ENCODE measurements around the gene TEKTIP1. TPM values are rescaled to one million over a fixed set of nuclear protein-coding genes. Genes with fewer than 3 reads are reported as not detected.

The TEKTIP1 gene
- total RNA-seq, 2 experiments from 2014 or later, result 1.4 to 2.5 TPM

DNA sequence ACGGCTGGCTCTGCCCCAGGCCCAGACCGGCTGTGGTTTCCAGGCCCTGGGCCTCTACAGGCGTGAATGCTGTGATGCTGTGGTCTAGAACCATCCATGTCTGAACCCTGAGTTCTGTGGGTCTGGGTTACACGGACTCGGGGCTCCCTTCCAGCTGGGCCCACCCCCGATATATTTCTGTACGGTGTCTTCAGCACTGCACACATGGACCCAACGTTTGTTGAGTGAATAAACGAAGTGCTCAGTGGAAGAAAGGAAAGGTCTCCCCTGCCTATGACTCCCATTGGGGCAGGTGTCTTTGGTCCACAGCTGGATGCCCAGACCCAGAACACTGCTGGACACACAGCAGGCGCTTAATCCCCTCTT is 6.7 kb downstream of the TEKTIP1 start:
- CTCF ChIA-PET, result interaction anchor here (0.6 to 2.6 kb wide), 10 partner anchors 10 to 1524 kb away, joined by 3 to 23 read pairs (median 4); partner anchors contain the start of gene MFSD12
- Mint-ChIP-seq H3K4me3 (no peak overlapping the region), H3K9me3 (ENCODE audit: low read depth) (no peaks in the 10 kb centered on the region), H3K4me1 (peaks cover 6% of the 10 kb centered on the region), H3K36me3 (ENCODE audit: low read depth) (peaks cover 10% of the 10 kb centered on the region), H3K27ac (peak overlapping the region; percentile 25), H3K27me3 (no peaks in the 10 kb centered on the region)
- POLR2A ChIA-PET, result no interaction called here
- intact Hi-C loops (cut with DNase I, micrococcal nuclease), result loop anchor here (1.0 to 5.0 kb wide), 6 partner anchors 30 to 162 kb away; partner anchors contain the start of genes CACTIN (in 1 of the 2) and TJP3 (in 1 of the 2)
- ATAC-seq, result no peak
- DNase-seq, result no peak

GRCh38 chr19:3546119-3546518 is 7.1 kb downstream of the TEKTIP1 start:
- intact Hi-C loops (cut with DNase I, micrococcal nuclease), result loop anchor here in 1 of 2 experiments (5.0 kb wide), 2 partner anchors 71 to 161 kb away; partner anchors contain the start of gene TJP3
- no peak overlapping the region for H3K27ac Mint-ChIP-seq
- POLR2A ChIA-PET, result no interaction called here

DNA sequence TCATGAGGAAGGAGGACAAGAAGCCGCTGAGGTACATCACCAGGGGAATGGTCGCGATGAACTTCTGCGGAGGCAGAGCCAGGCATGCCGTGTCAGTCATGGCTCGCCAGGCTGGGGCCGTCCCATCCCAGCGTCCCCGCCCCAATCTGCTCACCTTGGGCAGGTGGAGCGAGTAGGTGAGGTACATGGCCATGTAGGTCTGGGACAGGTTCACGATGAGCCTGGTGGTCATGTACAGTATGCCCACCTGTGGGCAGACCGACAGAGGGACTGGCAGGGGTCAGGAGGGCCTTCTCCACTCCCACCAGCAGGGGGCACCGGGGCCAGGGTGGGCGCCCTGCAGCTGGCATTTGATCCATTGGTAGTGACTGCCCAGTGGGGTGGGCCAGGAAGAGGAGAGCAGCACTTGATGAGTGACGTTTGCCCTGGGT is 8.3 kb downstream of the TEKTIP1 start:
- CTCF ChIA-PET, result interaction anchor here (0.6 to 1.0 kb wide), 3 partner anchors 16 to 203 kb away, joined by 3 to 4 read pairs (median 3); no protein-coding TSS in a partner anchor
- Mint-ChIP-seq H3K4me3 (no peak overlapping the region), H3K9me3 (ENCODE audit: low read depth) (no peaks in the 10 kb centered on the region), H3K27me3 (no peaks in the 10 kb centered on the region), H3K27ac (no peak overlapping the region), H3K4me1 (peaks cover 10% of the 10 kb centered on the region), H3K36me3 (ENCODE audit: low read depth) (peaks cover 10% of the 10 kb centered on the region)
- ATAC-seq (peak; percentile 30), DNase-seq (peak; percentile 67)
- POLR2A ChIA-PET, result no interaction called here
- intact Hi-C loops (cut with DNase I, micrococcal nuclease), result loop anchor here in 1 of 2 experiments (5.0 kb wide), 2 partner anchors 70 to 160 kb away; partner anchors contain the start of gene TJP3

More at GRCh38 chr19:3546119-3546518, 7.1 kb downstream of the TEKTIP1 start:
- Mint-ChIP-seq H3K27me3 (no peaks in the 10 kb centered on the region), H3K9me3 (ENCODE audit: low read depth) (no peaks in the 10 kb centered on the region), H3K36me3 (ENCODE audit: low read depth) (peaks cover 10% of the 10 kb centered on the region), H3K4me1 (peaks cover 6% of the 10 kb centered on the region), H3K4me3 (no peak overlapping the region)
- DNase-seq (no peak), ATAC-seq (no peak)
- CTCF ChIA-PET, result interaction anchor here (0.6 to 2.6 kb wide), 9 partner anchors 9 to 241 kb away, joined by 3 to 23 read pairs (median 5); partner anchors contain the start of genes GIPC3 and MFSD12

GRCh38 chr19:3547767-3548282 is 8.9 kb downstream of the TEKTIP1 start:
- ATAC-seq (no peak), DNase-seq (no peak)
- ChIA-PET CTCF (interaction anchor here (0.6 to 1.0 kb wide), 3 partner anchors 16 to 202 kb away, joined by 3 to 4 read pairs (median 3); no protein-coding TSS in a partner anchor), POLR2A (no interaction called here)
- Mint-ChIP-seq H3K36me3 (ENCODE audit: low read depth) (peaks cover 10% of the 10 kb centered on the region), H3K4me1 (peaks cover 15% of the 10 kb centered on the region), H3K4me3 (no peak overlapping the region), H3K27ac (no peak overlapping the region), H3K9me3 (ENCODE audit: low read depth) (no peaks in the 10 kb centered on the region), H3K27me3 (no peaks in the 10 kb centered on the region)
- intact Hi-C loops (cut with DNase I, micrococcal nuclease), result loop anchor here in 1 of 2 experiments (5.0 kb wide), 2 partner anchors 69 to 159 kb away; partner anchors contain the start of gene TJP3

DNA sequence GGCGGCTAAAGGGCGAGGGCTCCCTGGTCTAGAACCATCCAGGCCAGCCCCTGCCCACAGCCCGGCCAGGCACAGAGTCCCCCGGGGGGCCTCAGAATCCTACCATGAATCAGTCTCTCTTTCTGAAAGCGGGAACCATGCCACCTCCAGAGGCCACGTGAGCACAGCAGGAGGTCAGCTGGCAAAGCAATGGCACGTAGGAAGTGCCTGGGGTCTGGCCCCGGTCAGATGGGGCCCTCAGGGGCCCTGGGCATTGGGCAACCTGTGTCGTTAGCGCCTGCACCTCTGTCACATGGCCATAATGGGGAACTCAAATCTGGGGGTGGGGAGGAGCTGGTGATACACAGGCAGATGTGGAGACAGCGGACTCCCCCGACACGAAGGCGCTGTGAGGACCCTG is 9.6 kb downstream of the TEKTIP1 start:
- Mint-ChIP-seq H3K9me3 (ENCODE audit: low read depth) (no peaks in the 10 kb centered on the region), H3K4me3 (no peak overlapping the region), H3K27ac (no peak overlapping the region), H3K36me3 (ENCODE audit: low read depth) (peaks cover 10% of the 10 kb centered on the region), H3K27me3 (no peaks in the 10 kb centered on the region), H3K4me1 (peaks cover 19% of the 10 kb centered on the region)
- ChIA-PET CTCF (interaction anchor here (0.6 kb wide), 2 partner anchors 47 to 1496 kb away, joined by 3 read pairs; no protein-coding TSS in a partner anchor), POLR2A (interaction anchor here (0.6 kb wide), 1 partner anchor 142 kb away, joined by 3 read pairs; no protein-coding TSS in a partner anchor)
- intact Hi-C loops (cut with DNase I, micrococcal nuclease), result loop anchor here in 1 of 2 experiments (5.0 kb wide), 2 partner anchors 69 to 159 kb away; partner anchors contain the start of gene TJP3
- DNase-seq, result no peak
- no peak for ATAC-seq

GRCh38 chr19:3549816-3550215 is 10.8 kb downstream of the TEKTIP1 start:
- H3K4me1 Mint-ChIP-seq, result peaks cover 26% of the 10 kb centered on the region
- peaks cover 13% of the 10 kb centered on the region for H3K36me3 Mint-ChIP-seq (ENCODE audit: low read depth)
- no peak overlapping the region for H3K27ac Mint-ChIP-seq
- H3K27me3 Mint-ChIP-seq, result no peaks in the 10 kb centered on the region
- ChIA-PET CTCF (no interaction called here), POLR2A (no interaction called here)
- DNase-seq (no peak), ATAC-seq (no peak)
- no peaks in the 10 kb centered on the region for H3K9me3 Mint-ChIP-seq (ENCODE audit: low read depth)
- intact Hi-C loops (cut with DNase I, micrococcal nuclease), result loop anchor here in 1 of 2 experiments (5.0 kb wide), 2 partner anchors 67 to 157 kb away; partner anchors contain the start of gene TJP3
- no peak overlapping the region for H3K4me3 Mint-ChIP-seq

- no peak for ATAC-seq
- no peak overlapping the region for H3K4me3 Mint-ChIP-seq
- no peaks in the 10 kb centered on the region for H3K27me3 Mint-ChIP-seq
- H3K27ac Mint-ChIP-seq, result peak overlapping the region; percentile 37
- DNase-seq, result no peak
- peaks cover 4% of the 10 kb centered on the region for H3K36me3 Mint-ChIP-seq (ENCODE audit: low read depth)
- H3K9me3 Mint-ChIP-seq (ENCODE audit: low read depth), result no peaks in the 10 kb centered on the region
- peaks cover 33% of the 10 kb centered on the region for H3K4me1 Mint-ChIP-seq
- ChIA-PET CTCF (no interaction called here), POLR2A (no interaction called here)
- intact Hi-C loops (cut with DNase I, micrococcal nuclease), result no loop called here
Observed at GRCh38 chr19:3550947-3551791, 12.2 kb downstream of the TEKTIP1 start.

GRCh38 chr19:3551792-3552095 is 12.8 kb downstream of the TEKTIP1 start:
- CTCF ChIA-PET, result no interaction called here
- H3K4me1 Mint-ChIP-seq, result peaks cover 39% of the 10 kb centered on the region
- no peaks in the 10 kb centered on the region for H3K27me3 Mint-ChIP-seq
- DNase-seq (no peak), ATAC-seq (no peak)
- H3K4me3 Mint-ChIP-seq, result no peak overlapping the region
- peak overlapping the region; percentile 21 for H3K27ac Mint-ChIP-seq
- peaks cover 6% of the 10 kb centered on the region for H3K36me3 Mint-ChIP-seq (ENCODE audit: low read depth)
- POLR2A ChIA-PET, result no interaction called here
- intact Hi-C loops (cut with DNase I, micrococcal nuclease), result no loop called here
- no peaks in the 10 kb centered on the region for H3K9me3 Mint-ChIP-seq (ENCODE audit: low read depth)

DNA sequence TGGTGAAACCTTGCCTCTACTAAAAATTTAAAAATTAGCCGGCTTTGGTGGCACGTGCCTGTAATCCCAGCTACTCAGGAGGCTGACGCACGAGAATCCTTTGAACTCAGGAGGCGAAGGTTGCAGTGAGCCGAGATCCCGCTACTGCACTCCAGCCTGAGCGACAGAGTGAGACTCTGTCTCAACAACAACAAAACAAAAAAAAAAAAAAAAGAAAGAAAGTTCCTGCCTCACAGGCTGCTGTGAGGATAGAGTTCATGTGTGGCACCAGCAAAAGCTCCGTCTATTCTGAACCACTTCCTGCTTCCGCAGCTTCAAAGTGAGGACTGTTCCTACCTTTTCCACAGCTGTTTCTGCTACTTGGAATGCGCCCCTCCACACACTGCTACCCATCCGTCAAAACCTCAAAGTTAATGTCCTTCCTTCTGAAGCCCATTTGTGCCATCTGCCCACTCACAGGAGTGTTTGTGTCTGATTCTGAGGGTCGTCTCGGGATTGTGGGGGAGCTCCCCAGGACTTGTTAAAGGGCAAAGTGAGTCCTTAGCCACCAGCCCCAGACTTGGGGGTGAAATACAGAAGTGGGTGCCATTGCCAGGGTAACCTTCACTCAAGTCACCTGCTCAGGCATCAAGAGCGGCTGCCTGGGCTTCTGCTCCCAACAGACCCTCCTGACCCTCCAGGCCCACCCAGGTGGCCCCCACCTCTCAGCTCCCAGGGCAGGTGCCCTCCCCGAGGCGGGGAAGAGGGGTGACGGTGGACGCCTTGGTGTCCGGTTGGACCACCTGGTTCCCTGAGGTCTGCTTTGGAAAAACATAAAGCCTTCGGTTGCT is 15.5 kb downstream of the TEKTIP1 start:
- H3K4me1 Mint-ChIP-seq, result peaks cover 44% of the 10 kb centered on the region
- intact Hi-C loops (cut with DNase I, micrococcal nuclease), result loop anchor here (5.0 kb wide), 2 partner anchors 47 to 848 kb away; partner anchors contain the start of genes CHAF1A (in 1 of the 2), FZR1 (in 1 of the 2) and SH3GL1 (in 1 of the 2)
- H3K36me3 Mint-ChIP-seq (ENCODE audit: low read depth), result peaks cover 4% of the 10 kb centered on the region
- DNase-seq, result peak; percentile 54
- CTCF ChIA-PET, result interaction anchor here (0.7 to 2.7 kb wide), 5 partner anchors 9 to 680 kb away, joined by 3 to 23 read pairs (median 5); no protein-coding TSS in a partner anchor
- no peaks in the 10 kb centered on the region for H3K9me3 Mint-ChIP-seq (ENCODE audit: low read depth)
- ATAC-seq, result peak; percentile 21
- POLR2A ChIA-PET, result interaction anchor here (0.6 kb wide), 1 partner anchor 615 kb away, joined by 3 read pairs; no protein-coding TSS in a partner anchor
- H3K27me3 Mint-ChIP-seq, result no peaks in the 10 kb centered on the region
- peak overlapping the region; percentile 96 for H3K4me3 Mint-ChIP-seq
- peak overlapping the region; percentile 87 for H3K27ac Mint-ChIP-seq

DNA sequence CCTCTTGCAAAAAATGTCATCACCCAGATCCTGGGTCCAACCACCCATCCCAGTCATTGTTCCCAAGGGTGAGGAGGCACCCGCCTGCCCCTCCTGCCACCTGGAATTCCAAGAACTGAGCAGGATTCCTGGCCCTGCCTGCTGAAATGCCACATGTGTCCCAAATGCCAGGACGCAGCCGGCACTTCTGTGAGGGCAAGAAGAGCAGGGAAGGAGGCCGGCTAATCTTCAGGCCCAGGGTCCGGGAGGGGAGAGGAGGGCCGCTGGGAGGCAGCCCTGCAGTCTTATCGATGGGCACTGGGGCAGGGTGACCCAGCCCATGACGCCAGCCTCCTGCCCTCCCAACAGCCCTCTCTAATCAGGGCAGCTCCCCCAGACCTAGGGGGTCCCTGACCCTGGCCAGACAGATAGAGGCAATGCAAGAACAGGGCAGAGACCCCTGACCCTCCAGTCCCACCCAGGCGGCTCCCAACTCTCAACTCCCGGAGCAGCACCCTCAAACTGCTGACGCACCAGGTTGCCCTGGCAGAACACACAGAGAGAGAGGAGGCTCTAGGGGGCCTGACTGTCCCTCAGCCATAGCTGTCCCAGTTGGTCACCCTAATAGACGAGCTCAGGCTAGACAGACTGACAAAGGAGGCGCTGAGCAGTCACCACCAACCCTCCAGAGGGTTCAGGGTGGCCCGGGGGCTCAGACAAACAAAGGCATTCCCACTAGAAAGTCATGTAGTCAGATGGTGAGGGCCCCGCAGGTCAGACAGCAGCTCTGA is 16.9 kb downstream of the TEKTIP1 start:
- ATAC-seq (no peak), DNase-seq (no peak)
- H3K36me3 Mint-ChIP-seq (ENCODE audit: low read depth), result peaks cover 4% of the 10 kb centered on the region
- no peaks in the 10 kb centered on the region for H3K9me3 Mint-ChIP-seq (ENCODE audit: low read depth)
- intact Hi-C loops (cut with DNase I, micrococcal nuclease), result loop anchor here (2.0 to 5.0 kb wide), 3 partner anchors 49 to 846 kb away; partner anchors contain the start of genes CHAF1A (in 1 of the 2), FZR1 (in 1 of the 2), SH3GL1 (in 1 of the 2) and YJU2 (in 1 of the 2)
- H3K27ac Mint-ChIP-seq, result peak overlapping the region; percentile 92
- H3K27me3 Mint-ChIP-seq, result no peaks in the 10 kb centered on the region
- POLR2A ChIA-PET, result interaction anchor here (0.6 kb wide), 1 partner anchor 166 kb away, joined by 3 read pairs; no protein-coding TSS in a partner anchor
- CTCF ChIA-PET, result interaction anchor here (0.5 to 2.7 kb wide), 5 partner anchors 10 to 845 kb away, joined by 4 to 23 read pairs (median 6); no protein-coding TSS in a partner anchor
- H3K4me3 Mint-ChIP-seq, result peak overlapping the region; percentile 96
- H3K4me1 Mint-ChIP-seq, result peaks cover 44% of the 10 kb centered on the region

Measured in activated CD4-positive, alpha-beta T cell treated with anti-CD3 and anti-CD28 coated beads for 36 hours (primary cell).